ENCODE data around the gene PLA2G4C.

The PLA2G4C gene, protein sequence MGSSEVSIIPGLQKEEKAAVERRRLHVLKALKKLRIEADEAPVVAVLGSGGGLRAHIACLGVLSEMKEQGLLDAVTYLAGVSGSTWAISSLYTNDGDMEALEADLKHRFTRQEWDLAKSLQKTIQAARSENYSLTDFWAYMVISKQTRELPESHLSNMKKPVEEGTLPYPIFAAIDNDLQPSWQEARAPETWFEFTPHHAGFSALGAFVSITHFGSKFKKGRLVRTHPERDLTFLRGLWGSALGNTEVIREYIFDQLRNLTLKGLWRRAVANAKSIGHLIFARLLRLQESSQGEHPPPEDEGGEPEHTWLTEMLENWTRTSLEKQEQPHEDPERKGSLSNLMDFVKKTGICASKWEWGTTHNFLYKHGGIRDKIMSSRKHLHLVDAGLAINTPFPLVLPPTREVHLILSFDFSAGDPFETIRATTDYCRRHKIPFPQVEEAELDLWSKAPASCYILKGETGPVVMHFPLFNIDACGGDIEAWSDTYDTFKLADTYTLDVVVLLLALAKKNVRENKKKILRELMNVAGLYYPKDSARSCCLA

DNA sequence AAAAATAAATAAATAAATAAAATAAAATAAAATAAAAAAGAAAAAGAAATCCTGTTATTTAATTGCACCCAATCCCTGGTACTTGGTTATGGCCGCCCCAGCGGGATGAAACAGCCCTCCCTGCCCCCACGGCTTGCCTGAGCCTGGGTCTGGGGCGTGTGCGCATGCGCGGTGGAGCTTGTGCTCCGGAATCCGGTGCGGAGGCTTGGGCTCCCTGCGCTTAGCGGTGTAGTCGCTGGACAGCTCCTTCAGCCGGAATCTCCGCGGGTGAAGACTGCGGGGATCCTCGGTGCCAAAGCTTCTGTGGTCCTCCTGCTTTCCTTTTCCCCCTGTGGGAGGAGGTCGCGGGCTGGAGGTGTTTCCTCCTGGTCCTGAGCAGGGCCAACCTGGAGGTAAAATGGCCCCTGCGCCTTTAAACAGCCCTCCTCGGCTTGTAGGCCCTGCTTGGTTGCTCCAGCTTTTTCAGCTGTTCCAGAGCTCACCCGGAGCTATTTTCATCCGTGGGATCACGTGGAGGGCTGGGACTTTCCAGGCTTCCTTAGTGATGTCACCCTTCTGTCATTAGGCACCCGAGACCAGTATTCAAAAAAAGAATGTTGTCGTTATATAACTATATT is at the start of gene PLA2G4C:
TSS of gene PLA2G4C (minus strand) at position 468 of the 617 bp plus-strand sequence. CDS start 4,288 bp downstream, outside the sequence.
- peak; percentile 77 to 87 for DNase-seq

GRCh38 chr19:48158210-48158790 is 47.7 kb upstream of the PLA2G4C start:
- DNase-seq: no peak

DNA sequence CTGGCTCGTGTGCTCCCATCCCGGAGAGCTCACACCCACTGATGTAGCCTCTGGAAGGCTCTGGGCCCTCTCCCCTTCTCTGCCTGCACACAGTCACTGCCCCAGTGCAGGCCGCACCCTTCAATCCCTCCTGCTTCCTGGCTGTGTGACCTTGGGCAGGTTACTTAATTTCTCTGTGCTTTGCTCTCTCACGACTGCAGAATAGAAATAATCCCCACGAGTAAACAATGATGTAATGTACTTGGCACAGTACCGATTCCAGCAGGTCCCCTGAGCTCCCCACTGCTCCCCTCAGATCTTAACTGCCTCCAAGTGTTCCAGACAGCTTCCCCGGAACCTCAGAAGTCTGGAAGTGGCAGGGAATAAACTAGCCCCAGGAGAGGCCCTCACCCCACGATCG is 43.4 kb upstream of the PLA2G4C start:
- no peak for DNase-seq

GRCh38 chr19:48152551-48152950 is 41.9 kb upstream of the PLA2G4C start:
- DNase-seq: peak; percentile 60 to 66

GRCh38 chr19:48149430-48149829 is 38.8 kb upstream of the PLA2G4C start:
- DNase-seq: no peak

- DNase-seq: no peak
Measured at GRCh38 chr19:48148576-48148975, 38.0 kb upstream of the PLA2G4C start.

DNA sequence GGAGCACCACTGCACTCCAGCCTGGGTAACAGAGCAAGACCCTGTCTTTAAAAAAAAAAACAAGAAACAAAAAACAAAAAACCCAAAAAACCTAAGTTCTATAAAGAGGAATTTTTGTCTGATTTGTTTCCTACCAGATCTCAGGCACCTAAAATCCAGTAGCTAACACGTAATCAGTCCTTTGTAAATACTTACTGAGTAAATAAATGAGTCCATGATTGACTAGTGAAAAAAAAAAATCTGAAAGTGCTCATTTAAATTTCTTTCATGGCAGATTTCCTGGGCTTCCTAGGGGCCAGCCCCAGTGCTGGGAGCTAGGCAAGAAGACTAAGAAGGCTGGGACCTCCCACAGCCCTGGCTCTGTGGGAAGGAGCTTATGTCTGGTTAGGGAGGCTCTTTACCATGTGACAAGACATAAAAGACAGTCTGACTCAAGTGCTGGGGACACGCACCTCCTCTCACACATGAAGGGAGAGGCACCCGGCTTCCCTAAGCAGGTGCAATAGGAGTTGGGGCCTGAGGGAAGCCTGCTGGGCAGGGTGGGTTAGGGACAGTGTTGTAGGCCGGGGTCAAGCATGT is 37.1 kb upstream of the PLA2G4C start:
- no peak for DNase-seq

DNA sequence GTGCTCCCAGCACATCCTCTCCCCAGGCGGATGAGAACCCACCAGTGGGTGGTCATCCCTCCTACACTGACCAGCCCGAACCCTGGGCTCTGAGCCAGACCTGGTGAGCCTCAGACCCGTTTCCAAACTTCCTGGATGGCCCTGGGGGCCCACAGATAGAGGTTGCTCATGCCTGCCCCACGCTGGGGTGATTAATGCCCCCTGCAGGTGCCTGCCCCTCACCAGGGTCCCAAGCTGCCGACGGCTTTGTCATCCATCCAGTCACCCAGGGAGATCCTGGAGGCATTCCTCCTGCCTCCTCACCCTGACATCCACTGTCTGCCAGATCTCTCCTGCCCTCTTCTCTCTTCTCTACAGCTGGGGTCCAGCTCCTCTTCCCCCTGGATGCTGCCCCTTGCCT is 28.4 kb upstream of the PLA2G4C start:
- no peak for DNase-seq

- DNase-seq: no peak
Measured at GRCh38 chr19:48137411-48137810, 26.8 kb upstream of the PLA2G4C start.

DNA sequence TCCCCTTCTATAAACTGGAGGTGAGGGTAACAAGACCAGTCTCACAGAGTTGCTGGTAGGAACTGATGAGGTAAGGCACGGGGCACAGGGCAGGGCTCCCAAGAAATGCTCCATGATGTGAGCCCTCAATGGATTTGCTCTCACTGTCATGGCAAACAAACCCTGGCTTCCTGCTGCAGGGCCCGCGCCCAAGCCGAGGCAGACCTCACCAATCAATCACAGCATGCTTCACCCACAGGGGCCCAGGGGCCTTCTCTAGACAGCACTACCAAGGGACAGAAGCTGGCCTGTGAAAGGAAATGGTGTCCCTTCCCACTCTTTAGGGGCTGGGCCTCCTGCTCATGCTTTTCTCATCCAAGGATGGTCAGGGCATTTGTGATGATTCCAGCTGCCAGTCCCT is 25.9 kb upstream of the PLA2G4C start:
- no peak for DNase-seq

DNA sequence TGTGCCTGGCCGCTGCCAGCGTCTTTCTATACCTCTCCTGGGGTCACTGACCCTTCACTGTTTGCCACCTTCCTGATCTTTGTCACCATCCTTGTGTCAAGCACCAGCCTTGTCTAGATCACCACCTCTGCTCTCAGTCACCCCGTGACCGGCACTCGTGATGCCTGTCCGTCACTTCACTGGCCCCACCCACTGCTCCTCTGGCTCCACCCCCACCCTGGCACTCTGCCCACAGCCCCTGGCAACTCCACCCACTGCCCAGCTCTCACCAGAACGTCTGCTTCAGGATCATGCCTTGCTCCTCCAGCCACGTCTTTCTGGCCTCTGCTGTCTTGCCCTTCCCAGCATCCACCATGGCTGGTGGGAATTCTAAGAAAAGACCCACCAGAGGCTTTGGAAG is 24.8 kb upstream of the PLA2G4C start:
- DNase-seq: peak; percentile 13 to 21

- no peak for DNase-seq
Measured at GRCh38 chr19:48133094-48133493, 22.5 kb upstream of the PLA2G4C start.

GRCh38 chr19:48127561-48127960 is 16.9 kb upstream of the PLA2G4C start:
- no peak for DNase-seq

DNA sequence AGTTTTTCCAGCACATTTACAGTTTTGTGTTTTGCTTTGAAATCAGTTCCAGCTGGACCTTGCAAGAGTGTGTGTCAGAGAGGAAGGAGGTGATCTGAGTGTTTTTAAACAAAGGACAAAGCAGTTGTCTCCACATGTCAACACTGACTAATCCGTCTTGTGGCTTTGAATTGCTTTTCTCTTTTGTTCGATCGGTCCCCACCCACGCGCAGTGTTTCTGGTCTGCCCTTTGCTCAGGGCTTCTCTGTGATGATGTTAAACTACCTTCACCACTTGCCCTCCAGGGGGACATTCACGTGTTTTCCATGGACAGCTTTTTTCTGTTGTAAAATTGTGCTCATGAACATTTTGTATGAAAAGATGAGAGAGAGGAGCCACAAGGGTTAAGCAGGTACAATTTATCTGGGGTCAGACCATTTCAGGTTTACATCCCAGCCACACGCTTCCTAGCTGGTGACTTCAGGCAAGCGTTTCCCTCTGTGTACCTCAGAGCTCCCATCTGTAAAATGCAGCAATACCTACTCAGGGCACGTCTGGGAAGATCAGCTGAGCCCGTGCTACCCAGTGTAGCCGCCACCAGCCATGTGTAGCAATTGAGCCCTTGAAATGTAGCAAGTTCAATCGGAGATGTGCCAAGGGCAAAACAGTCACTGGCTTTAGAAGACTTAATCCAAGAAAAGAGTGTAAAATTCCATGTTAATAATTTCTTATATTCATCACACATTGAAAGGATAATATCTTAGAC is 13.5 kb upstream of the PLA2G4C start:
- DNase-seq: peak; percentile 35 to 48

DNA sequence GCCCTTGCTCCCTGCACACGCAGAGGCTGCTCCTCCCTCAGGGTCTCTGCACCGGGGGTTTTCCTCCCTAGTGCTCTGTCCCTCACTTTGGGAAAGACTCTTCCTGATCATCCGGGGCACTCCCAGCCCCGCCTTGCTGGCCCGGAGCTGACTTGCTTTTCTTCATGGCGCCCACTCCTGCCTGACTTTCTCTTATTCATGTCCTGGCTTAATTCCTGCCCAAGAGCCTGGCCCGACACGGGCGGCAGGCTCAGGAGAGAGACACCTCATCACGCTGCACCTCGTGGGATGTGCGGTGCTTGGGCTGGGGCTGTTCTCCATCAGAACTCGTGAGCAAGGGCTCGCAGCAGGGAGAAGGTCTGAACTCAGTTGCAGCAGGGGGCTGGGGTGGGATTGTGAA is 11.8 kb upstream of the PLA2G4C start:
- no peak for DNase-seq

DNA sequence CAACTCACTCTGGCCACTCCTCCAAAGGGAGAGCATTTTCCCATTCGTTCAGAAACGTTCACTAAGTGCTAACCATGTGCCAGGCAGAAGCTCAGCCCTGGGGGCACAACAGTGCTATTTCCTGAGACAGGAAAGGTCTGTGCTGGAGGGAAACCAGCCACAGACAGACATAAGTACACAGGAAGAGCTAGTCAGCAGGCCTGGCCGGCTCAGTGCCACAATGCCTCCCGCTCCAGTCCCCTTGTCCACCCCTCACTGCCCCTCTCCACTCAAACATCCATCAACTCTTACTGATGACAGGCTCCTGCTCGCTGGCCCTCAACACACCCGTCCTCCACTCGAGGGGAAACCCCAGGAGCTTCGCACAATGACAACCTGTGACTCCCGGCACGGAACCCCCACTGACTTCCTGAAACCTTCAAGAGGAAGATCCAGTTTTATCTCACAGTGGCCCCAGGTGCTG is 11.3 kb upstream of the PLA2G4C start:
- no peak for DNase-seq

DNA sequence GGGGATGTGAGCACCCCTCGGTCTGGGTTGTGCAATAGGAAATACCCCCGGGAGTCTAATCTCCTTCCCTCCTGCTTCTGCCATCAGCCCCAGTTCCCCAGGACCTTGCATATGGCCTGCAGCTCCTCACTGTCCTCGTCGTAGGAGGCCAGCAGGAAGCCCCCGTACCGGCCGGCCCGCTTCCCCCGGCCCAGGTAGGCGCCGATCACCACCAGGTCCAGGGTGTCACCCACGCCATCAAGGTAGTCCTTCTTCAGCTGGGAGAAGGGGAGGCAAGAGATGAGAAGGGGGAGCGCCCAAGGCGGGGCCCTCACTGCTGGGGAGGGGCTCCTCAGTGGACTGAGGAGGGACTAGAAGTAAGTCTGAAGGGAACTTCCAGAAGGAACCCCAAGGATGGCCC is 10.4 kb upstream of the PLA2G4C start:
- no peak for DNase-seq

- DNase-seq: no peak
Measured at GRCh38 chr19:48120505-48120904, 9.9 kb upstream of the PLA2G4C start.

DNA sequence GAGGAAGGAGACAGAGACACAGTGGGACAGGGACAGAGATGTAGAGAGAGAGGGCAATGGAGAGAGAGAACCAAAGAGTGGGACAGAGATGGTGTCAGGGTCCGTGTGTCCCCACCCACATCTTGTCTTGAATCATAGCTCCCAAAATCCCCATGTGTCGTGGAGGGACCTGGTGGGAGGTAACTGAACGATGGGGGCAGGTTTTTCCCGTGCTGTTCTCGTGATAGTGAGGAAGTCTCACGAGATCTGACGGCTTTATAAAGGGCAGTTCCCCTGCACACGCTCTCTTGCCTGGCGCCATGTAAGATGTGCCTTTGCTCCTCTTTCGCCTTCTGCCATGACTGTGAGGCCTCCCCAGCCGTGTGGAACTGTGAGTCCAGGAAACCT is 7.5 kb upstream of the PLA2G4C start:
- no peak for DNase-seq

- no peak for DNase-seq
Measured at GRCh38 chr19:48117515-48118130, 7.0 kb upstream of the PLA2G4C start.

DNA sequence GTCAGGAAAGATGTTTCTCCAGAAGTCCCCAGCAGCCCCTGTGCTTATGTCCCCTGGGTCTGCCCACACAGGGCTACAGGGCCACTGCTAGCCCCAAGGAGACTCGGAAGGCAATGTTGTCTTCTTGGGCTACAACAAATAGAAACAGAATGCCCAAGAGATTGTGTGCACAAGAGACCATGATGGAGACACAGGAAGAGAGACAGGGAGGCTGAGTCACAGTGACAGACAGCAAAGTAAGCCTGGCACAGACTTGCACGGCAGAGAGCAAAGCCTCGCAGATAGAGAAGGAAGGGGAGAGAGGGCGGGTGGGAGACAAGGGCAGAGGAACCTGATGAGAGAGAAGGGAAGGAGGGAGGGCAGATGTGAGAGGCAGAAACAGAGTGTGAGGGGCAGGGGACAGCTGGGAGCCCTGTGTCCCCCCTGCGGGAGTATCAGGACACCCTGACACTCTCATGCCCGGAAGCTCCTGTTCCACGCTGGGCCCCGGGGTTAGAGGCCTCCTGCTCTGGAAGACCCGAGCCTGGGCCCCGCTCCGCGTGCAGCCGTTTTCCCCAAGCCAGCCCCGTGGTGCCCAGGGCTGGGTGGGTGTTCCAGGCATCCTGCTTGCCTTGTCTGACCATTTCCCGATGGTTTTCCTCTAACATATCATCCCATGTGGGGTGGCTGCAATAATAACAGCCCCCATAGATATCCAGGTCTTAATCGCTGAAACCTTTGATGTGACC is 2.7 kb upstream of the PLA2G4C start:
- no peak for DNase-seq
